Subcutaneous abdominal adipose tissue (tissue), 5 donors: ENCODE data around the gene ACTG1.

Experiments used
- H3K27ac ChIP-seq: one replicate; pipeline ENCODE4 v1.7.0; 2013; ENCODE audit warnings: low read depth, mild to moderate bottlenecking, inconsistent platforms, low read length, moderate library complexity
- H3K27me3 ChIP-seq, 5 donors: one replicate each; pipeline ENCODE4 v1.7.0; 2013; ENCODE audit warnings: low read length in 5 of 5, inconsistent platforms in 1 of 5; ENCODE audit not compliant: control insufficient read depth in 5 of 5, insufficient read depth in 4 of 5
- H3K36me3 ChIP-seq, 5 donors: one replicate each; pipeline ENCODE4 v1.7.0; 2013; ENCODE audit warnings: low read length in 5 of 5; ENCODE audit not compliant: control insufficient read depth in 5 of 5, insufficient read depth in 5 of 5
- H3K4me1 ChIP-seq, 5 donors: one replicate each; pipeline ENCODE4 v1.7.0; 2013; ENCODE audit warnings: low read length in 5 of 5, mild to moderate bottlenecking in 3 of 5, moderate library complexity in 1 of 5; ENCODE audit not compliant: control insufficient read depth in 5 of 5, insufficient read depth in 5 of 5
- H3K4me3 ChIP-seq, 5 donors: one replicate each; pipeline ENCODE4 v1.7.0; 2013; ENCODE audit warnings: low read length in 5 of 5, low read depth in 1 of 5
- H3K9ac ChIP-seq, 5 donors: one replicate each; pipeline ENCODE4 v1.7.0; 2013; ENCODE audit warnings: low read length in 5 of 5, mild to moderate bottlenecking in 4 of 5, moderate library complexity in 3 of 5
- H3K9me3 ChIP-seq, 5 donors: one replicate each; pipeline ENCODE4 v1.7.0; 2013; ENCODE audit warnings: low read length in 5 of 5; ENCODE audit not compliant: control insufficient read depth in 5 of 5
- donor health status: healthy.
- donor health status: healthy.
- donor health status: healthy.
- donor health status: healthy.
- donor health status: healthy.

Gene ACTG1

GRCh38 chr17:81553018-81553615 lies 40.5 kb upstream of the ACTG1 start:
- peak overlapping the region; percentile 19 to 81 (median 75) for H3K9ac ChIP-seq
- peak overlapping the region; percentile 76 to 94 (median 86) for H3K4me3 ChIP-seq
- peak overlapping the region; percentile 85 for H3K27ac ChIP-seq
- peaks cover 0 to 44% (median 35%) of the 10 kb centered on the region in 5 donors for H3K36me3 ChIP-seq
- H3K4me1 ChIP-seq: peaks cover 5 to 40% (median 30%) of the 10 kb centered on the region in 5 donors
- no peaks in the 10 kb centered on the region for H3K27me3 ChIP-seq
- H3K9me3 ChIP-seq: no peaks in the 10 kb centered on the region

GRCh38 chr17:81552244-81553017 lies 39.8 kb upstream of the ACTG1 start, which contains the start of gene FAAP100:
TSS of gene FAAP100 (minus strand) at chr17:81552353. CDS start at chr17:81552330, 23 bp downstream.
- Histone ChIP-seq H3K4me3 (peak within 1 kb of the TSS; percentile 76 to 94 (median 86)), H3K9ac (peak within 1 kb of the TSS; percentile 19 to 87 (median 78)), H3K4me1 (peaks cover 5 to 40% (median 30%) of the 10 kb centered on the region in 5 donors), H3K27ac (peak within 1 kb of the TSS; percentile 85), H3K36me3 (peaks cover 0 to 44% (median 35%) of the 10 kb centered on the region in 5 donors), H3K9me3 (no peaks in the 10 kb centered on the region), H3K27me3 (no peaks in the 10 kb centered on the region)

- Histone ChIP-seq H3K27ac (peak overlapping the region; percentile 85), H3K9ac (peak overlapping the region in 4 of 5 donors; percentile 74 to 87 (median 82)), H3K4me1 (peaks cover 5 to 40% (median 30%) of the 10 kb centered on the region in 5 donors), H3K27me3 (no peaks in the 10 kb centered on the region), H3K9me3 (no peaks in the 10 kb centered on the region), H3K4me3 (peak overlapping the region in 4 of 5 donors; percentile 76 to 94 (median 86)), H3K36me3 (peaks cover 0 to 44% (median 35%) of the 10 kb centered on the region in 5 donors)
Measured at GRCh38 chr17:81551458-81552243, 39.1 kb upstream of the ACTG1 start.

GRCh38 chr17:81550830-81551457 lies 38.3 kb upstream of the ACTG1 start:
- Histone ChIP-seq H3K9ac (peak overlapping the region in 3 of 5 donors; percentile 78 to 87 (median 87)), H3K27ac (no peak overlapping the region), H3K36me3 (peaks cover 0 to 44% (median 36%) of the 10 kb centered on the region in 5 donors)

GRCh38 chr17:81550285-81550684 lies 37.7 kb upstream of the ACTG1 start:
- no peak overlapping the region for H3K4me3 ChIP-seq
- peaks cover 0 to 50% (median 43%) of the 10 kb centered on the region in 5 donors for H3K36me3 ChIP-seq
- no peak overlapping the region for H3K9ac ChIP-seq

More at GRCh38 chr17:81550830-81551457, 38.3 kb upstream of the ACTG1 start:
- Histone ChIP-seq H3K4me1 (peaks cover 5 to 40% (median 30%) of the 10 kb centered on the region in 5 donors), H3K27me3 (no peaks in the 10 kb centered on the region), H3K4me3 (peak overlapping the region in 4 of 5 donors; percentile 76 to 94 (median 86)), H3K9me3 (no peaks in the 10 kb centered on the region)

GRCh38 chr17:81549826-81550225 lies 37.2 kb upstream of the ACTG1 start:
- H3K9me3 ChIP-seq: no peaks in the 10 kb centered on the region
- peaks cover 5 to 40% (median 30%) of the 10 kb centered on the region in 5 donors for H3K4me1 ChIP-seq
- H3K9ac ChIP-seq: no peak overlapping the region
- no peak overlapping the region for H3K27ac ChIP-seq
- no peak overlapping the region for H3K4me3 ChIP-seq
- H3K36me3 ChIP-seq: peaks cover 0 to 55% (median 47%) of the 10 kb centered on the region in 5 donors
- no peaks in the 10 kb centered on the region for H3K27me3 ChIP-seq

More at GRCh38 chr17:81550285-81550684, 37.7 kb upstream of the ACTG1 start:
- no peak overlapping the region for H3K27ac ChIP-seq
- H3K4me1 ChIP-seq: peaks cover 5 to 40% (median 30%) of the 10 kb centered on the region in 5 donors
- H3K9me3 ChIP-seq: no peaks in the 10 kb centered on the region
- H3K27me3 ChIP-seq: no peaks in the 10 kb centered on the region

GRCh38 chr17:81549031-81549557 lies 36.5 kb upstream of the ACTG1 start:
- Histone ChIP-seq H3K4me3 (no peak overlapping the region), H3K9me3 (no peaks in the 10 kb centered on the region), H3K27me3 (no peaks in the 10 kb centered on the region), H3K4me1 (peaks cover 5 to 39% (median 28%) of the 10 kb centered on the region in 5 donors), H3K36me3 (peaks cover 0 to 62% (median 53%) of the 10 kb centered on the region in 5 donors), H3K9ac (no peak overlapping the region), H3K27ac (no peak overlapping the region)

GRCh38 chr17:81547614-81547982 lies 35.0 kb upstream of the ACTG1 start:
- Histone ChIP-seq H3K27ac (no peak overlapping the region), H3K9ac (no peak overlapping the region), H3K36me3 (peaks cover 0 to 77% (median 67%) of the 10 kb centered on the region in 5 donors), H3K9me3 (no peaks in the 10 kb centered on the region), H3K4me1 (peaks cover 0 to 24% (median 13%) of the 10 kb centered on the region in 5 donors), H3K4me3 (no peak overlapping the region), H3K27me3 (no peaks in the 10 kb centered on the region)
